Gastrocnemius medialis (tissue), 4 donors: ENCODE results near the gene XPO4. TPM values are rescaled to one million over a fixed set of nuclear protein-coding genes. Genes with fewer than 3 reads are reported as not detected.
"Not testable (repeated sequence)": the region's sequence is repeated elsewhere in the genome, so short reads cannot be mapped to it uniquely, and the experiment has no call there.

Experiments used
- ATAC-seq, 2 donors: fragments of 150-250 bp; one replicate each; pipeline ENCODE4 v1.9.1; 2016
- DNase-seq, 2 donors: peaks; one replicate each; pipeline ENCODE4 v3.0.0-alpha.2; 2019
- H3K27ac ChIP-seq, 4 donors: fragments of 200-600 bp; sonication (generic); 1 replicate in 1 of 4; 2 replicates in 3 of 4; pipeline ENCODE4 v1.5.1; 2016 to 2018; ENCODE audit warnings: mild to moderate bottlenecking in 2 of 4, moderate library complexity in 1 of 4
- H3K27me3 ChIP-seq, 3 donors: fragments of 200-600 bp; sonication (generic) in 2 of 3; 1 replicate in 1 of 3; 2 replicates in 2 of 3; pipeline versions ENCODE4 v1.5.1 to v1.6.0; 2016 to 2019; ENCODE audit warnings: mild to moderate bottlenecking in 1 of 3, moderate library complexity in 1 of 3
- H3K36me3 ChIP-seq, 2 donors: fragments of 200-600 bp; sonication (generic) in 1 of 2; one replicate each; pipeline ENCODE4 v1.5.1; 2017 to 2018
- H3K4me1 ChIP-seq, 2 donors: fragments of 200-600 bp; sonication (generic) in 1 of 2; one replicate each; pipeline ENCODE4 v1.5.1; 2016 to 2017; ENCODE audit warnings: mild to moderate bottlenecking in 2 of 2
- H3K4me3 ChIP-seq, 4 donors: fragments of 200-600 bp; sonication (generic) in 3 of 4; 1 replicate in 1 of 4; 2 replicates in 3 of 4; pipeline ENCODE4 v1.5.1; 2016 to 2019; ENCODE audit warnings: mild to moderate bottlenecking in 2 of 4
- H3K9me3 ChIP-seq, 3 donors: fragments of 200-600 bp; sonication (generic) in 2 of 3; 1 replicate in 1 of 3; 2 replicates in 2 of 3; pipeline ENCODE4 v1.5.1; 2016 to 2019
- POLR2A ChIP-seq, 2 donors: fragments of 450-650 bp; IDR thresholded peaks; one replicate each; pipeline ENCODE4 v1.6.1; 2017; ENCODE audit warnings: antibody characterized with exemption in 2 of 2, mild to moderate bottlenecking in 2 of 2, moderate library complexity in 2 of 2
- in situ Hi-C, 4 donors: fragments of 200-750 bp; cut with MboI; loops; one replicate each; pipeline versions ENCODE4 v1.15.0 to v1.8.0; 2017; ENCODE audit warnings: low sequenced_read_pairs in 4 of 4
- intact Hi-C: fragments of 100-400 bp; cut with DNase I; formaldehyde crosslinking; loops from one replicate; pipeline ENCODE4 v1.15.1; 2023; ENCODE audit warnings: low total_unique reads
- total RNA-seq, 4 donors: library from RNA; depleted of rRNA; stranded (reverse); fragments of >200 nt; gene quantifications; one replicate each; pipeline versions ENCODE4 v1.1.0 to v1.2.3, GENCODE V29; 2016
- TF ChIP-seq, protein P1 (sequence below), 5 experiments: fragments of 450-650 bp in 3 of 5; fragments of 200-600 bp in 2 of 5; sonication (generic) in 2 of 5; IDR thresholded peaks in 4 of 5; conservative IDR thresholded peaks in 1 of 5; 1 replicate in 4 of 5; 2 replicates in 1 of 5; pipeline ENCODE4 v1.5.1; 2016 to 2019; ENCODE audit warnings: antibody characterized with exemption in 5 of 5, mild to moderate bottlenecking in 3 of 5, moderate library complexity in 3 of 5

Gene XPO4
- total RNA-seq, 4 donors from 2014 or later: 10.0 to 18.7 (median 14.7) TPM

DNA sequence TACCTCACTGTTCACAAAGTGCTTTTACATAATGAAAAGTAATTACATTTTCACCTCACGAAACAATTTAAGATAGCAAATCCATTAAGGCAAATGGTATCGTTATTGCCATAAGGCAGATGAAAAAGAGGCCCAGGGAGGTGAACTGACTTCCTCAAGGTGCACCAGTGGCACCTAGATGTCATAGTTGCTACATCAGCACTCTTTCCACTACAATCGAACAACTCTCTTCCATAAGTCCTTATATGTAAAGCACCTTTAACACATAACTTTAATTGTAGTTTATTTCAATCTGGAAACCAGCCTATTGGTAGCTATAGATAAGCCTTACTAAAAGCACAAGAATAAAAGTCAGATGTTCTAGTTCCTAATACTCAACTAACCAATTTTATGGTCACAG lies 35.1 kb downstream of the XPO4 start:
- H3K36me3 ChIP-seq: peaks cover 0 to 5% of the 10 kb centered on the region in 2 donors
- in situ Hi-C loops (no loop called here), intact Hi-C loops (no loop called here)
- no peaks in the 10 kb centered on the region for H3K9me3 ChIP-seq
- TF ChIP-seq POLR2A (IDR thresholded peaks at IDR 0.05): no peak
- TF ChIP-seq, protein P1, sequence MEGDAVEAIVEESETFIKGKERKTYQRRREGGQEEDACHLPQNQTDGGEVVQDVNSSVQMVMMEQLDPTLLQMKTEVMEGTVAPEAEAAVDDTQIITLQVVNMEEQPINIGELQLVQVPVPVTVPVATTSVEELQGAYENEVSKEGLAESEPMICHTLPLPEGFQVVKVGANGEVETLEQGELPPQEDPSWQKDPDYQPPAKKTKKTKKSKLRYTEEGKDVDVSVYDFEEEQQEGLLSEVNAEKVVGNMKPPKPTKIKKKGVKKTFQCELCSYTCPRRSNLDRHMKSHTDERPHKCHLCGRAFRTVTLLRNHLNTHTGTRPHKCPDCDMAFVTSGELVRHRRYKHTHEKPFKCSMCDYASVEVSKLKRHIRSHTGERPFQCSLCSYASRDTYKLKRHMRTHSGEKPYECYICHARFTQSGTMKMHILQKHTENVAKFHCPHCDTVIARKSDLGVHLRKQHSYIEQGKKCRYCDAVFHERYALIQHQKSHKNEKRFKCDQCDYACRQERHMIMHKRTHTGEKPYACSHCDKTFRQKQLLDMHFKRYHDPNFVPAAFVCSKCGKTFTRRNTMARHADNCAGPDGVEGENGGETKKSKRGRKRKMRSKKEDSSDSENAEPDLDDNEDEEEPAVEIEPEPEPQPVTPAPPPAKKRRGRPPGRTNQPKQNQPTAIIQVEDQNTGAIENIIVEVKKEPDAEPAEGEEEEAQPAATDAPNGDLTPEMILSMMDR (IDR thresholded peaks at IDR 0.05 in 4 of 5, conservative IDR thresholded peaks at IDR 0.05 in 1 of 5): no peak
- DNase-seq: no peak
- H3K4me3 ChIP-seq: no peak overlapping the region
- no peak for ATAC-seq
- H3K4me1 ChIP-seq: peaks cover 6 to 17% of the 10 kb centered on the region in 2 donors
- H3K27me3 ChIP-seq: no peaks in the 10 kb centered on the region
- no peak overlapping the region for H3K27ac ChIP-seq

DNA sequence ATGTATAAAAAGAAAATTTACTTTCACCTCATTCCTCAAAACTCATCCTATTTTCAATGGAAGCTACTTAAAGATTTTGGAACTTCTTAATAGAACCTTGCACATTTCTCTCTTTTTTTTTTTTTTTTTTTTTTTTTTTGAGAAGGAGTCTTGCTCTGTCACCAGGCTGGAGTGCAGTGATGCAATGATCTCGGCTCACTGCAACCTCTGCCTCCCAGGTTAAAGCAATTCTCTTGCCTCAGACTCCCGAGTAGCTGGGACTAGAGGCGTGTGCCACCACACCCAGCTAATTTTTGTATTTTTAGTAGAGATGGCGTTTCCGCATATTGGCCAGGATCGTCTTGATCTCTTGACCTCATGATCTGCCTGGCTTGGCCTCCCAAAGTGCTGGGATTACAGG lies 40.9 kb downstream of the XPO4 start:
- peaks cover 0 to 16% of the 10 kb centered on the region in 2 donors for H3K36me3 ChIP-seq
- in situ Hi-C loops, ATAC-seq: not testable (repeated sequence)

DNA sequence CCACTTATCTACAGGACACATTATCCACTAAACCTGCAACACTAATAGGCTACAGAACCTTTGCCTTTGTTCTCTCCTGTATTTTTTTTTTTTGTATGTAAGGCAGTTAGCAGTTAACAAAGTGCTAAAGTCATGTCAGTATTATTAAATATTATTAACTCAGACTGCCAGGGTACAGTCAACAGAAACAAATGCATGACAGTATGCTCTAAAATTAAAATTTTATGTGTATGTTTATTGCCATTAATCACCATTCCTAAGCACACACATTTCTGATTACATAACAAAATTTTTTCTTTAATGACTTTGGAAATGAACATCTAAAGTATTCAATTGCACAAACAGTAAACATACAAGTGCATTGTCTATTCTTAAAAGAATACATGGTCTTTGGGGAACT lies 41.7 kb downstream of the XPO4 start:
- in situ Hi-C loops (no loop called here), intact Hi-C loops (no loop called here)
- TF ChIP-seq, protein P1 (IDR thresholded peaks at IDR 0.05 in 4 of 5, conservative IDR thresholded peaks at IDR 0.05 in 1 of 5): no peak
- no peak for TF ChIP-seq POLR2A (IDR thresholded peaks at IDR 0.05)
- DNase-seq: no peak
- Histone ChIP-seq H3K27ac (no peak overlapping the region), H3K9me3 (no peaks in the 10 kb centered on the region), H3K4me3 (no peak overlapping the region), H3K4me1 (peaks cover 0 to 2% of the 10 kb centered on the region in 2 donors), H3K36me3 (peaks cover 0 to 16% of the 10 kb centered on the region in 2 donors), H3K27me3 (no peaks in the 10 kb centered on the region)
- no peak for ATAC-seq

More for the DNA sequence above, 40.9 kb downstream of the XPO4 start:
- intact Hi-C loops, H3K27ac ChIP-seq, H3K4me1 ChIP-seq, H3K9me3 ChIP-seq, H3K4me3 ChIP-seq, DNase-seq, H3K27me3 ChIP-seq: not testable (repeated sequence)

DNA sequence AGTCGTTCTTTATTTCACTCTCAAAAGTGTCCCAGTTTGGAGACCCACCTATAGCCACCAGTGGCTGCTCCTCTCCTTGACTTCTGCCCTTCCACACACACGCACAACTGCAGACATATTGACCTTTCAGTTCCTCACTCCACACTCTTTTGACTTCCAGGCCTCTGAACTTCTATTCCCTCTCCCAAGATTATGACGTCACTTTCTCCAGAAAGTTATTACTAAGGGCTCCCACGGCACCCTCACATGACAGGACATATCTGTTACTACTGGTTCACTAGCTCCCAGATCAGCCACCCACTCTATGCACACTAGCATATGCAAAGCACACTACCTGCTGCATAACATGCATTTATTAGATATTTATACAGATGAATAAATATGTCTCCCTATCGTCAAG lies 45.9 kb downstream of the XPO4 start:
- Histone ChIP-seq H3K27ac (no peak overlapping the region), H3K4me1 (peaks cover 2 to 6% of the 10 kb centered on the region in 2 donors), H3K9me3 (no peaks in the 10 kb centered on the region), H3K27me3 (no peaks in the 10 kb centered on the region), H3K36me3 (peaks cover 0 to 6% of the 10 kb centered on the region in 2 donors), H3K4me3 (no peak overlapping the region)
- in situ Hi-C loops: no loop called here
- ATAC-seq (no peak), DNase-seq (no peak)
- intact Hi-C loops: no loop called here
- no peak for TF ChIP-seq POLR2A (IDR thresholded peaks at IDR 0.05)
- TF ChIP-seq, protein P1 (IDR thresholded peaks at IDR 0.05 in 4 of 5, conservative IDR thresholded peaks at IDR 0.05 in 1 of 5): no peak

GRCh38 chr13:20851844-20852402 lies 50.6 kb downstream of the XPO4 start:
- no peak for ATAC-seq
- TF ChIP-seq POLR2A (IDR thresholded peaks at IDR 0.05): no peak
- TF ChIP-seq, protein P1 (IDR thresholded peaks at IDR 0.05 in 4 of 5, conservative IDR thresholded peaks at IDR 0.05 in 1 of 5): no peak
- no peaks in the 10 kb centered on the region for H3K9me3 ChIP-seq
- H3K4me3 ChIP-seq: no peak overlapping the region
- peaks cover 15 to 30% of the 10 kb centered on the region in 2 donors for H3K4me1 ChIP-seq
- intact Hi-C loops: no loop called here
- peak overlapping the region; percentile 2 to 74 (median 50) for H3K27ac ChIP-seq
- no peaks in the 10 kb centered on the region for H3K36me3 ChIP-seq
- no peaks in the 10 kb centered on the region for H3K27me3 ChIP-seq
- DNase-seq: no peak
- in situ Hi-C loops: no loop called here
